Measurements from ENCODE around the gene CELSR2.

CELSR2 gene

GRCh38 chr1:109306832-109307273, 57.5 kb downstream of the CELSR2 start, which contains the start of gene MYBPHL:
Gene MYBPHL (minus strand): TSS chr1:109307011. CDS start chr1:109306991, 20 bp downstream.
- no peak for DNase-seq (ENCODE audit: low spot score)

- DNase-seq (ENCODE audit: low spot score): no peak
Measured at GRCh38 chr1:109307274-109308021, 58.1 kb downstream of the CELSR2 start.

GRCh38 chr1:109309347-109309746, 60.0 kb downstream of the CELSR2 start:
- no peak for DNase-seq (ENCODE audit: low spot score)

GRCh38 chr1:109312246-109312645, 62.9 kb downstream of the CELSR2 start:
- no peak for DNase-seq (ENCODE audit: low spot score)

- DNase-seq (ENCODE audit: low spot score): no peak
Measured at GRCh38 chr1:109312978-109313775, 63.8 kb downstream of the CELSR2 start.

GRCh38 chr1:109314795-109315194, 65.5 kb downstream of the CELSR2 start:
- no peak for DNase-seq (ENCODE audit: low spot score)

GRCh38 chr1:109315288-109315687, 65.9 kb downstream of the CELSR2 start:
- no peak for DNase-seq (ENCODE audit: low spot score)

- DNase-seq (ENCODE audit: low spot score): no peak
Measured at GRCh38 chr1:109316506-109316905, 67.2 kb downstream of the CELSR2 start.

- no peak for DNase-seq (ENCODE audit: low spot score)
Measured at GRCh38 chr1:109319114-109319513, 69.8 kb downstream of the CELSR2 start.

- DNase-seq (ENCODE audit: low spot score): no peak
Measured at GRCh38 chr1:109322974-109323373, 73.6 kb downstream of the CELSR2 start.

All from activated CD4-positive, alpha-beta T cell treated with anti-CD3 and anti-CD28 coated beads, Interleukin-2, Interleukin-4, amounts not matched to agents 100 ng/mL and 50 ng/mL, durations not matched to agents 16 hours and 8 hours (primary cell).